ENCODE measurements around the gene PAPLN.

DNA sequence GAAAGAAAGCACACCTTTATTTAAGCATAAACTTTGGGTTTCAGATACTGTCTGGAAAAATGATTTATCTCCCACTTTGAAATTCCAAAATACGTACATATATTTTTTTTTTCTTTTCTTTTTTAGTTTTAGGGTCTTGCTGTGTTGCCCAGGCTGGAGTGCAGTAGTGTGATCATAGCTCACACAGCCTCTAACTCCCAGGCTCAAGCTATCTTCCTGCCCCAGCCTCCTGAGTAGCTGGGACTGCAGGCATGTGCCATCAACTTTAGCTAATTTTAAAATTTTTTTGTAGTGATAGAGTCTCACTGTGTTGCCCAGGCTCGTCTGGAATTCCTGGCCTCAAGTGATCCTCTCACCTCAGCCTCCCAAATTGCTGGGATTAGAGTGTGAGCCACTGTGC is 45.9 kb upstream of the PAPLN start:
- TF ChIP-seq, protein P1, sequence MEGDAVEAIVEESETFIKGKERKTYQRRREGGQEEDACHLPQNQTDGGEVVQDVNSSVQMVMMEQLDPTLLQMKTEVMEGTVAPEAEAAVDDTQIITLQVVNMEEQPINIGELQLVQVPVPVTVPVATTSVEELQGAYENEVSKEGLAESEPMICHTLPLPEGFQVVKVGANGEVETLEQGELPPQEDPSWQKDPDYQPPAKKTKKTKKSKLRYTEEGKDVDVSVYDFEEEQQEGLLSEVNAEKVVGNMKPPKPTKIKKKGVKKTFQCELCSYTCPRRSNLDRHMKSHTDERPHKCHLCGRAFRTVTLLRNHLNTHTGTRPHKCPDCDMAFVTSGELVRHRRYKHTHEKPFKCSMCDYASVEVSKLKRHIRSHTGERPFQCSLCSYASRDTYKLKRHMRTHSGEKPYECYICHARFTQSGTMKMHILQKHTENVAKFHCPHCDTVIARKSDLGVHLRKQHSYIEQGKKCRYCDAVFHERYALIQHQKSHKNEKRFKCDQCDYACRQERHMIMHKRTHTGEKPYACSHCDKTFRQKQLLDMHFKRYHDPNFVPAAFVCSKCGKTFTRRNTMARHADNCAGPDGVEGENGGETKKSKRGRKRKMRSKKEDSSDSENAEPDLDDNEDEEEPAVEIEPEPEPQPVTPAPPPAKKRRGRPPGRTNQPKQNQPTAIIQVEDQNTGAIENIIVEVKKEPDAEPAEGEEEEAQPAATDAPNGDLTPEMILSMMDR (conservative IDR thresholded peaks at IDR 0.05), result no peak
- no peak for TF ChIP-seq EZH2 (IDR thresholded peaks at IDR 0.05; ENCODE audit: low read depth)

Data from PC-9 (cell line).